Fibroblast of lung (primary cell): ENCODE results near the gene PCSK5.

Source experiments
- EZH2 ChIP-seq: IDR thresholded peaks from 2 replicates; pipeline ENCODE4 v1.5.1; 2012; ENCODE audit warnings: low read length, control low read depth, mild to moderate bottlenecking; ENCODE audit errors: missing control alignments
- TF ChIP-seq, protein P1 (sequence below), 2 donors: IDR thresholded peaks in 1 of 2; conservative IDR thresholded peaks in 1 of 2; 1 replicate in 1 of 2; 2 replicates in 1 of 2; pipeline ENCODE4 v1.5.1; 2011 to 2012; ENCODE audit warnings: low read length in 2 of 2, control low read depth in 1 of 2, inconsistent platforms in 1 of 2, low read depth in 1 of 2, mild to moderate bottlenecking in 1 of 2

- TF ChIP-seq, protein P1, sequence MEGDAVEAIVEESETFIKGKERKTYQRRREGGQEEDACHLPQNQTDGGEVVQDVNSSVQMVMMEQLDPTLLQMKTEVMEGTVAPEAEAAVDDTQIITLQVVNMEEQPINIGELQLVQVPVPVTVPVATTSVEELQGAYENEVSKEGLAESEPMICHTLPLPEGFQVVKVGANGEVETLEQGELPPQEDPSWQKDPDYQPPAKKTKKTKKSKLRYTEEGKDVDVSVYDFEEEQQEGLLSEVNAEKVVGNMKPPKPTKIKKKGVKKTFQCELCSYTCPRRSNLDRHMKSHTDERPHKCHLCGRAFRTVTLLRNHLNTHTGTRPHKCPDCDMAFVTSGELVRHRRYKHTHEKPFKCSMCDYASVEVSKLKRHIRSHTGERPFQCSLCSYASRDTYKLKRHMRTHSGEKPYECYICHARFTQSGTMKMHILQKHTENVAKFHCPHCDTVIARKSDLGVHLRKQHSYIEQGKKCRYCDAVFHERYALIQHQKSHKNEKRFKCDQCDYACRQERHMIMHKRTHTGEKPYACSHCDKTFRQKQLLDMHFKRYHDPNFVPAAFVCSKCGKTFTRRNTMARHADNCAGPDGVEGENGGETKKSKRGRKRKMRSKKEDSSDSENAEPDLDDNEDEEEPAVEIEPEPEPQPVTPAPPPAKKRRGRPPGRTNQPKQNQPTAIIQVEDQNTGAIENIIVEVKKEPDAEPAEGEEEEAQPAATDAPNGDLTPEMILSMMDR (conservative IDR thresholded peaks at IDR 0.05 in 1 of 2, IDR thresholded peaks at IDR 0.05 in 1 of 2; ENCODE audit: low read depth in 1 of 2, low read length in 2 of 2): no peak
- no peak for TF ChIP-seq EZH2
These were observed 504.4 kb downstream of the PCSK5 start for GRCh38 chr9:76394960-76395252.
